Breast epithelium (tissue), 3 donors: Measurements from ENCODE around the gene KLC3.

Experiments used
- POLR2A ChIP-seq: fragments of 450-650 bp; IDR thresholded peaks from one replicate; pipeline ENCODE4 v1.6.1; 2016; ENCODE audit warnings: antibody characterized with exemption, mild to moderate bottlenecking, moderate library complexity
- POLR2AphosphoS5 ChIP-seq, 3 donors: sonication (generic); formaldehyde crosslinking; IDR thresholded peaks; one replicate each; pipeline ENCODE4 v1.6.1; 2017; ENCODE audit warnings: antibody characterized with exemption in 3 of 3
- TF ChIP-seq, protein P1 (sequence below), 3 donors: fragments of 450-650 bp; IDR thresholded peaks; one replicate each; pipeline ENCODE4 v1.5.1; 2016 to 2017; ENCODE audit warnings: antibody characterized with exemption in 3 of 3, mild to moderate bottlenecking in 3 of 3, moderate library complexity in 3 of 3

DNA sequence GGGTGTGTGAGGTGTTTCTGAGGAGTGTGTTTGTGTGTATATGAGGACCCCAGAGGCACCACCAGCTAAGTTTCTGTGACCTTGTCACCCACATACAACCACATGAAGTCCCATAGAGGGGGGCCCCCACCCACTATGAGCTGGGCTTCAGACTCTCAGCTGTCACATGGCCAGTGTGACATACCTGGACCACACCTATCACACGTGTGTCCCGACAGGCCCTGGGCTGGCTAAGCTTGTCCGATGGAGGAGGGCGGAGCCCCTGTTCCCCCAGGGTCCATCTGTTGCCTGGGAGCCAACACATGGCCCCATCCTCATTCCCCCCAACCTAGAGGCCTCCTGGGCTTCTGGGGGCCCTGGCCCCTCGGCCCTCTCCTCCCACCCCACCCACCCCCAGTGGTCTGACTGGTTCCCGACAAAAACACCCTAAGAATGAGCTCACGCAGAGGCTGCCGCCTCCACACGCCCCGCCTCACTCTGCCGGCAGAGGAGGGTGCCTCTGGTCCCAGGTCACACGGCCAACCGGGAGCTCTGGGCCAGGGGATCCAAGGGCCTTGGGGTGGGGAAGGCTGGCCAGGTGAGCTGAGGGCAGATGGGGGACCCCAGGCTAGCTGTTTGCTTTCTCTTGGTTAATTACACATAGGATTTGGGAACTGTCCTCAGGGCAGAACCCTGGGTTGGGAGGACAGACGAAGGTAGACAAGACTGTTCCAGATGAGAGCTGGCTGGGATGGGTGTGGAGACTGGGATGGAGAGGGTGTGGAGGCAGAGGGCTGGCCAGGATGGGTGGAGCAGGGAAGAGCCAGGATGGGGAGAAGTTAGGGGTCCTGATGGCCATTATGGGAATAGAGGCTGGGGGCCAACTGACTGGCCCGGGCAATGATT is 4.3 kb downstream of the KLC3 start:
- no peak for TF ChIP-seq POLR2AphosphoS5 (IDR thresholded peaks at IDR 0.05)
- TF ChIP-seq POLR2A = no peak
- TF ChIP-seq, protein P1, sequence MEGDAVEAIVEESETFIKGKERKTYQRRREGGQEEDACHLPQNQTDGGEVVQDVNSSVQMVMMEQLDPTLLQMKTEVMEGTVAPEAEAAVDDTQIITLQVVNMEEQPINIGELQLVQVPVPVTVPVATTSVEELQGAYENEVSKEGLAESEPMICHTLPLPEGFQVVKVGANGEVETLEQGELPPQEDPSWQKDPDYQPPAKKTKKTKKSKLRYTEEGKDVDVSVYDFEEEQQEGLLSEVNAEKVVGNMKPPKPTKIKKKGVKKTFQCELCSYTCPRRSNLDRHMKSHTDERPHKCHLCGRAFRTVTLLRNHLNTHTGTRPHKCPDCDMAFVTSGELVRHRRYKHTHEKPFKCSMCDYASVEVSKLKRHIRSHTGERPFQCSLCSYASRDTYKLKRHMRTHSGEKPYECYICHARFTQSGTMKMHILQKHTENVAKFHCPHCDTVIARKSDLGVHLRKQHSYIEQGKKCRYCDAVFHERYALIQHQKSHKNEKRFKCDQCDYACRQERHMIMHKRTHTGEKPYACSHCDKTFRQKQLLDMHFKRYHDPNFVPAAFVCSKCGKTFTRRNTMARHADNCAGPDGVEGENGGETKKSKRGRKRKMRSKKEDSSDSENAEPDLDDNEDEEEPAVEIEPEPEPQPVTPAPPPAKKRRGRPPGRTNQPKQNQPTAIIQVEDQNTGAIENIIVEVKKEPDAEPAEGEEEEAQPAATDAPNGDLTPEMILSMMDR (IDR thresholded peaks at IDR 0.05) = no peak
